WTC11 (cell line): ENCODE results near the gene PPP4R2.

Experiments
- CTCF ChIP-seq: fragments of 200-600 bp; IDR thresholded peaks from 2 replicates; pipeline ENCODE4 v1.8.0; 2022; ENCODE audit warnings: antibody characterized with exemption
- ZNF219 ChIP-seq: sonication (generic); formaldehyde crosslinking; IDR thresholded peaks from 2 replicates; pipeline ENCODE4 v1.8.0; 2023; ENCODE audit warnings: missing genetic modification reagents, mild to moderate bottlenecking, borderline replicate concordance
- TF ChIP-seq, protein P1 (sequence below): sonication (generic); formaldehyde crosslinking; IDR thresholded peaks from 2 replicates; pipeline ENCODE4 v1.8.1; 2022; ENCODE audit warnings: low read depth, missing genetic modification reagents, borderline replicate concordance

DNA sequence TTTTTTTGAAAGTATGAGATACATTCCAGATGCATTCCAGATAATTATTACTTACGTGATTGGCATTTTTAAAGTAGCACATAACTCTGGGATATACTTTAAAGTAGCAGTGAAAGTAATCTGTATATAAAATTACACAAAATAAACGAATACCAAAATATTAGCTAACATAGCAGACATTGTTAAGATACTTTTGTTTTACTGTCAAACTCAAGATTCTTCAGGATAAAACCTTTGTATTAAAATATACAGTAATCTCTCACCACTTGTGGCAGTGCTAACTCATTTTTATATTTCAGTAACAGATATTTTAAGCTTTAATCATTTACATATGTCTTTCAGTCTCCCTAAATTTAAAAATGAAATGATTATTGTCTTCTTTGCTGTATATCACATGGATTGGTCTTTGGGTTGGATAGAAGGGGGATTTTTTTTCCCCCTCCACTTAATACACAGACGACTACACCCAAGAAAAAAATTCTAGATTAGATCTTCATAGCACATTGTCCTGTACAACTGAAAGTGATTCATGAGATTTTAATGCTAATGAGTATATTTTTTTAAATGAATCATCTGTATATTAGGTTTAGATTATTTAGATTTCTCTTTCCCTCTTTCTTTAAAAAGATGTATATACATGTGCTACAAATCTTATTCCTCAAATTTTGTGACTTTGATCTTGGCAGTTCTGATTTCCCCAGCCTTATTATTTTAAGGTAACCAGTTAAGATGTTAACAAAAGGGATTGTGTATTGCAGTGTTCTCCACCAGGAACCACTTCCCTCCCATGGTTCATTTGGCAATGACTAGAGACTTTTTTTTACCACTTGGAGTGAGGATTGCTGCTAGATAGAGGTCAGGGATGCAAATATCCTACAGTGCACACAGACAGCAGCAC is 40.3 kb downstream of the PPP4R2 start:
- TF ChIP-seq, protein P1, sequence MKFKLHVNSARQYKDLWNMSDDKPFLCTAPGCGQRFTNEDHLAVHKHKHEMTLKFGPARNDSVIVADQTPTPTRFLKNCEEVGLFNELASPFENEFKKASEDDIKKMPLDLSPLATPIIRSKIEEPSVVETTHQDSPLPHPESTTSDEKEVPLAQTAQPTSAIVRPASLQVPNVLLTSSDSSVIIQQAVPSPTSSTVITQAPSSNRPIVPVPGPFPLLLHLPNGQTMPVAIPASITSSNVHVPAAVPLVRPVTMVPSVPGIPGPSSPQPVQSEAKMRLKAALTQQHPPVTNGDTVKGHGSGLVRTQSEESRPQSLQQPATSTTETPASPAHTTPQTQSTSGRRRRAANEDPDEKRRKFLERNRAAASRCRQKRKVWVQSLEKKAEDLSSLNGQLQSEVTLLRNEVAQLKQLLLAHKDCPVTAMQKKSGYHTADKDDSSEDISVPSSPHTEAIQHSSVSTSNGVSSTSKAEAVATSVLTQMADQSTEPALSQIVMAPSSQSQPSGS: no peak
- TF ChIP-seq ZNF219 (CRISPR knock-in tag) (no peak), CTCF (no peak)
